ENCODE data around the gene GNAI2.

GRCh38 chr3:50266836-50267235 lies 30.8 kb downstream of the GNAI2 start:
- TF ChIP-seq CREB1 (CRISPR knock-in tag; IDR thresholded peaks at IDR 0.05), result no peak
- TF ChIP-seq MAX (CRISPR knock-in tag; IDR thresholded peaks at IDR 0.05), result no peak
- TF ChIP-seq, protein P1, sequence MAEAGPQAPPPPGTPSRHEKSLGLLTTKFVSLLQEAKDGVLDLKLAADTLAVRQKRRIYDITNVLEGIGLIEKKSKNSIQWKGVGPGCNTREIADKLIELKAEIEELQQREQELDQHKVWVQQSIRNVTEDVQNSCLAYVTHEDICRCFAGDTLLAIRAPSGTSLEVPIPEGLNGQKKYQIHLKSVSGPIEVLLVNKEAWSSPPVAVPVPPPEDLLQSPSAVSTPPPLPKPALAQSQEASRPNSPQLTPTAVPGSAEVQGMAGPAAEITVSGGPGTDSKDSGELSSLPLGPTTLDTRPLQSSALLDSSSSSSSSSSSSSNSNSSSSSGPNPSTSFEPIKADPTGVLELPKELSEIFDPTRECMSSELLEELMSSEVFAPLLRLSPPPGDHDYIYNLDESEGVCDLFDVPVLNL (CRISPR knock-in tag; IDR thresholded peaks at IDR 0.05; ENCODE audit: borderline replicate concordance, low read depth), result no peak
- no peak for TF ChIP-seq CTCF (IDR thresholded peaks at IDR 0.05)
- TF ChIP-seq, protein P2, sequence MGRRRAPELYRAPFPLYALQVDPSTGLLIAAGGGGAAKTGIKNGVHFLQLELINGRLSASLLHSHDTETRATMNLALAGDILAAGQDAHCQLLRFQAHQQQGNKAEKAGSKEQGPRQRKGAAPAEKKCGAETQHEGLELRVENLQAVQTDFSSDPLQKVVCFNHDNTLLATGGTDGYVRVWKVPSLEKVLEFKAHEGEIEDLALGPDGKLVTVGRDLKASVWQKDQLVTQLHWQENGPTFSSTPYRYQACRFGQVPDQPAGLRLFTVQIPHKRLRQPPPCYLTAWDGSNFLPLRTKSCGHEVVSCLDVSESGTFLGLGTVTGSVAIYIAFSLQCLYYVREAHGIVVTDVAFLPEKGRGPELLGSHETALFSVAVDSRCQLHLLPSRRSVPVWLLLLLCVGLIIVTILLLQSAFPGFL (CRISPR knock-in tag; IDR thresholded peaks at IDR 0.05; ENCODE audit: borderline replicate concordance), result no peak
- TF ChIP-seq ATF1 (CRISPR knock-in tag; IDR thresholded peaks at IDR 0.05), result no peak
- no peak for TF ChIP-seq NFYB (CRISPR knock-in tag; conservative IDR thresholded peaks at IDR 0.05; ENCODE audit: low read depth)
- no peak for TF ChIP-seq ATF3 (CRISPR knock-in tag; conservative IDR thresholded peaks at IDR 0.05)
- no peak for TF ChIP-seq ELF4 (CRISPR knock-in tag; IDR thresholded peaks at IDR 0.05; ENCODE audit: low read depth)
- TF ChIP-seq, protein P3, sequence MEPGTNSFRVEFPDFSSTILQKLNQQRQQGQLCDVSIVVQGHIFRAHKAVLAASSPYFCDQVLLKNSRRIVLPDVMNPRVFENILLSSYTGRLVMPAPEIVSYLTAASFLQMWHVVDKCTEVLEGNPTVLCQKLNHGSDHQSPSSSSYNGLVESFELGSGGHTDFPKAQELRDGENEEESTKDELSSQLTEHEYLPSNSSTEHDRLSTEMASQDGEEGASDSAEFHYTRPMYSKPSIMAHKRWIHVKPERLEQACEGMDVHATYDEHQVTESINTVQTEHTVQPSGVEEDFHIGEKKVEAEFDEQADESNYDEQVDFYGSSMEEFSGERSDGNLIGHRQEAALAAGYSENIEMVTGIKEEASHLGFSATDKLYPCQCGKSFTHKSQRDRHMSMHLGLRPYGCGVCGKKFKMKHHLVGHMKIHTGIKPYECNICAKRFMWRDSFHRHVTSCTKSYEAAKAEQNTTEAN (CRISPR knock-in tag; IDR thresholded peaks at IDR 0.05), result no peak
- TF ChIP-seq SMAD3 (CRISPR knock-in tag; IDR thresholded peaks at IDR 0.05; ENCODE audit: borderline replicate concordance), result no peak
- TF ChIP-seq ZNF416 (CRISPR knock-in tag; IDR thresholded peaks at IDR 0.05), result no peak

Data from WTC11 (cell line).